ENCODE results near the gene GLG1. TPM values are rescaled to one million over a fixed set of nuclear protein-coding genes. Genes with fewer than 3 reads are reported as not detected.

GLG1 gene
- total RNA-seq, 1 donor from 2014 or later = 193 TPM

DNA sequence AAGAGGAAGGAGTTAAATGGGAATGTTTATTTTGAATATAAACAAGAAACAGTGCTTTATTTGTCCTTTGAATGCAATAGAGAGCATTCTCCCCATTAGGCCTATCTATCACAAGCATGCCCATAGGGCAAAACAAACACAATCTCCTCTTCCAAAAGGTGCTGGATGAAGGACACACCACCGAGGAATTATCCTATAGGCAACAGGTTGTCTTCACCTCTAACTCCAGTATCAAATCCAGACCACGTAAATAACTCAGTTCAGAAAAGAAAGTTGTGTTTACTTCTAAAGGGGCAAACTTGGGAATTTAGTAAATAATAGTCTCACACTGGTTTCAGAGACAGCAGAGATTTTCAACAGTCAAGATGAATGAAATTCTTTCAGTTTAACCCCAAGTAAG, 101.9 kb downstream of the GLG1 start:
- Mint-ChIP-seq H3K27ac (peak overlapping the region; percentile 47), H3K4me1 (peaks cover 33% of the 10 kb centered on the region), H3K4me3 (no peak overlapping the region), H3K36me3 (peaks cover 10% of the 10 kb centered on the region), H3K27me3 (ENCODE audit: low read depth) (no peaks in the 10 kb centered on the region), H3K9me3 (no peaks in the 10 kb centered on the region)
- DNase-seq (ENCODE audit: low spot score in 2 of 2, unreplicated experiment in 2 of 2) = no peak
- TF ChIP-seq, protein P1, sequence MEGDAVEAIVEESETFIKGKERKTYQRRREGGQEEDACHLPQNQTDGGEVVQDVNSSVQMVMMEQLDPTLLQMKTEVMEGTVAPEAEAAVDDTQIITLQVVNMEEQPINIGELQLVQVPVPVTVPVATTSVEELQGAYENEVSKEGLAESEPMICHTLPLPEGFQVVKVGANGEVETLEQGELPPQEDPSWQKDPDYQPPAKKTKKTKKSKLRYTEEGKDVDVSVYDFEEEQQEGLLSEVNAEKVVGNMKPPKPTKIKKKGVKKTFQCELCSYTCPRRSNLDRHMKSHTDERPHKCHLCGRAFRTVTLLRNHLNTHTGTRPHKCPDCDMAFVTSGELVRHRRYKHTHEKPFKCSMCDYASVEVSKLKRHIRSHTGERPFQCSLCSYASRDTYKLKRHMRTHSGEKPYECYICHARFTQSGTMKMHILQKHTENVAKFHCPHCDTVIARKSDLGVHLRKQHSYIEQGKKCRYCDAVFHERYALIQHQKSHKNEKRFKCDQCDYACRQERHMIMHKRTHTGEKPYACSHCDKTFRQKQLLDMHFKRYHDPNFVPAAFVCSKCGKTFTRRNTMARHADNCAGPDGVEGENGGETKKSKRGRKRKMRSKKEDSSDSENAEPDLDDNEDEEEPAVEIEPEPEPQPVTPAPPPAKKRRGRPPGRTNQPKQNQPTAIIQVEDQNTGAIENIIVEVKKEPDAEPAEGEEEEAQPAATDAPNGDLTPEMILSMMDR (IDR thresholded peaks at IDR 0.05; ENCODE audit: unreplicated experiment) = no peak

DNA sequence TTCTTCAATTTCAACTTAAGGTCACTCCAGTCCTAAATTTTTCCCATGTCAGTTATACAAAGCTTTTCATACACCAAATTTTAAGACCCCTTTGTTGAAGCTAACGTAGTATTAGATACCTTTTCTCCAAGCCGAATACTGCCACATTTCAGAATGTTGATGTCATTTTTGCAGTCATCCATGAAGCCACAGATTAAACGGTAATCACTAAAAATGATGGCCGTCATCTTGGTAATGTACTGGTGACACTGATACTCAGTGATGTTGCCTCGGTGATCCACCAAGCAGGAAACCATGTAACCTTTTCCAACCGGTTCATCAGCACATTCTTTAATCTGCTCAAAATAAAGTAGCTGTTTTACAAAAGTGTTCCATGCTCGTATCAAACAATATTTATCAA, 103.5 kb downstream of the GLG1 start:
- Mint-ChIP-seq H3K27ac (peak overlapping the region; percentile 0), H3K4me1 (peaks cover 28% of the 10 kb centered on the region), H3K36me3 (peaks cover 10% of the 10 kb centered on the region), H3K27me3 (ENCODE audit: low read depth) (no peaks in the 10 kb centered on the region), H3K9me3 (no peaks in the 10 kb centered on the region), H3K4me3 (no peak overlapping the region)
- no peak for DNase-seq (ENCODE audit: low spot score in 2 of 2, unreplicated experiment in 2 of 2)
- TF ChIP-seq, protein P1 (IDR thresholded peaks at IDR 0.05; ENCODE audit: unreplicated experiment) = no peak

DNA sequence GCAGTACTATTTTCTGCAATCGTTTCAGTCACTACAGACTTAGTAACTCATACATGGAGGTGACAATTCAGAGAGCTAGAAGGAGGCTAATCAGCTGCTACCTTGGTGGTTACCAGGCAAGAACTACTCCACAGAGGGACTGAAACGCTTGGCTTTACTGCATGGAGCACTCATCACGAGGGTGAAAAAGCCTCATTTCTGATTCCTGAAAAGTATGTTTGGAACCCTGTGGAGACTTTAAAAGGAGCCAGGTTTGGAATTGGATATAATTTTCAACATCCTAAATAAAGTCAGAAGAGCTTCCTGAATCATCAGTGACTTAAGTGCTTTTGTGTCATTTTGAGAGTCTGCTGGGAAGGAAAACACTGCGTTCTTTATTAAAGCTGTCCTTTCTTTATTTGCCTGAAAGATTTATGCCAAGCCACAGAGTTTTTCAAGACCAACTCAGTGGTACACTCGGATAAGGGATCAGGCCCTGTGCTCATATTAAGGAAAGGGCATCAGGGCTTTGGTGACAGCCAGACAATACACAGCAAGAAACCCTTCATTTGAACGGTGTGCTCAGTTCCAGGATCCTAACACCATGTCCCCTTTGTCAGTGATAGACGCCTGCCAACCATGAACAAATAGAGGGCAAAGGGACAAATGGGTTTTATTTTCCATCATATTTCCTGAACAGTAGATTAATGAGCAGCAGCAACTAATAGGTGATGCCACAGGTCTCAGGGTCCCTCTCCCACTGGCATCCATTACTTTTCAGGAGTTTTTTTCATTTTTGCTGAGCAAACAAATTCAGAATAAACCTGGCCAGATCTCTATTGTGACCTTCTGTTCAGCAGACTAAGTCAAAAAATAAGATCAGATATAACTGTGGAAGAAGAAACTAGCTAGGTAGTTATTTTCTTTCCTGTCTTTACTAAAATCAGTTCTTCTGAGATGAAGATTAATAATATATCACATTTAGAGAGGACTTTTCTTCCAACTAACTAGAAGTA, 105.1 kb downstream of the GLG1 start:
- H3K4me3 Mint-ChIP-seq = no peak overlapping the region
- TF ChIP-seq, protein P1 (IDR thresholded peaks at IDR 0.05; ENCODE audit: unreplicated experiment) = no peak
- H3K4me1 Mint-ChIP-seq = peaks cover 13% of the 10 kb centered on the region
- DNase-seq (ENCODE audit: low spot score in 2 of 2, unreplicated experiment in 2 of 2) = no peak
- no peaks in the 10 kb centered on the region for H3K9me3 Mint-ChIP-seq
- H3K27ac Mint-ChIP-seq = no peak overlapping the region
- no peaks in the 10 kb centered on the region for H3K27me3 Mint-ChIP-seq (ENCODE audit: low read depth)
- H3K36me3 Mint-ChIP-seq = peaks cover 9% of the 10 kb centered on the region

DNA sequence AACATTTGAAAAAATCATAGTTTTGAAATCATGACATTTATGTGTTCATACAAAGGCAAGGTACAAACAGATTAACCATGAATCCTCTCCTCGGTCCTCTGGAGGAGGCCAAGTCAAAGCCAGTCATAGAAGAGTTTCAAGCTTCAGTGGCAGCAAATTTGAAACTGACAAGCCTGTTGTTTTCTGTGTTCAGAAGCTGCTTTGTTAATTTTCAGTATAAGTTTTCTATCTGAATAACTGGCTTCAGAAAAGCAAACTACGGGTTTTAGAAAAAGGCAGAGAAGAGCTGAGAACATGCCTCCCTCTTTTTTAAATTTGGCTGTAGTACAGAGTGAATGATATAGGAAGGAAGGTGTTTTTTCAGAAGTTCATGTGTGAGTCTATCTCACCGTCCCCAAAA, 106.0 kb downstream of the GLG1 start:
- H3K27me3 Mint-ChIP-seq (ENCODE audit: low read depth) = no peaks in the 10 kb centered on the region
- DNase-seq (ENCODE audit: low spot score in 2 of 2, unreplicated experiment in 2 of 2) = no peak
- TF ChIP-seq, protein P1 (IDR thresholded peaks at IDR 0.05; ENCODE audit: unreplicated experiment) = no peak
- no peak overlapping the region for H3K4me3 Mint-ChIP-seq
- peaks cover 8% of the 10 kb centered on the region for H3K36me3 Mint-ChIP-seq
- peaks cover 10% of the 10 kb centered on the region for H3K4me1 Mint-ChIP-seq
- peak overlapping the region; percentile 64 for H3K27ac Mint-ChIP-seq
- no peaks in the 10 kb centered on the region for H3K9me3 Mint-ChIP-seq

DNA sequence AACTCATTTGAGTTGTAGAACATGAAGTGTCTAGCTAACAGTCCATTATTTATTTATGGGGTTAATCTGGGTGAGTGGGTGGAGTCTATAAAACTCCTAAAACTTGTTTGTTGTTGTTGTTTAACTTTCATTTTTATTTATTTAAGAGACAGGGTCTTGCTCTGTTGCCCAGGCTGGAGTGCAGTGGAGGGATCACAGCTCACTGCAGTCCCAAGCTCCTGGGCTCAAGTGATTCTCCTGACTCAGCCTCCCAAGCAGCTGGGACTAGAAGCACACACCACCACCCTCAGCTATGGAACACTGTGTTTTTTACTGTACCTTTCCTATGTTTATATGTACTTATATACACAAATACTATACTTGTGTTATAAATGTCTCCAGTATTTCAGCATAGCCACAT, 107.8 kb downstream of the GLG1 start:
- H3K9me3 Mint-ChIP-seq = no peaks in the 10 kb centered on the region
- DNase-seq (ENCODE audit: low spot score in 2 of 2, unreplicated experiment in 2 of 2) = no peak
- peaks cover 9% of the 10 kb centered on the region for H3K36me3 Mint-ChIP-seq
- TF ChIP-seq, protein P1 (IDR thresholded peaks at IDR 0.05; ENCODE audit: unreplicated experiment) = no peak
- H3K27ac Mint-ChIP-seq = no peak overlapping the region
- H3K4me3 Mint-ChIP-seq = no peak overlapping the region
- H3K27me3 Mint-ChIP-seq (ENCODE audit: low read depth) = no peaks in the 10 kb centered on the region
- peaks cover 8% of the 10 kb centered on the region for H3K4me1 Mint-ChIP-seq
